GM18867 (cell line): ENCODE results near the gene SERPINB8.
"Not testable (repeated sequence)": the region's sequence is repeated elsewhere in the genome, so short reads cannot be mapped to it uniquely, and the experiment has no call there.

Experiments used
- ATAC-seq: cut with Tn5 transposase; IDR thresholded peaks from one replicate; pipeline ENCODE4 v1.9.1; 2021; ENCODE audit warnings: mild to moderate bottlenecking, moderate library complexity; ENCODE audit not compliant: unreplicated experiment

Gene SERPINB8

DNA sequence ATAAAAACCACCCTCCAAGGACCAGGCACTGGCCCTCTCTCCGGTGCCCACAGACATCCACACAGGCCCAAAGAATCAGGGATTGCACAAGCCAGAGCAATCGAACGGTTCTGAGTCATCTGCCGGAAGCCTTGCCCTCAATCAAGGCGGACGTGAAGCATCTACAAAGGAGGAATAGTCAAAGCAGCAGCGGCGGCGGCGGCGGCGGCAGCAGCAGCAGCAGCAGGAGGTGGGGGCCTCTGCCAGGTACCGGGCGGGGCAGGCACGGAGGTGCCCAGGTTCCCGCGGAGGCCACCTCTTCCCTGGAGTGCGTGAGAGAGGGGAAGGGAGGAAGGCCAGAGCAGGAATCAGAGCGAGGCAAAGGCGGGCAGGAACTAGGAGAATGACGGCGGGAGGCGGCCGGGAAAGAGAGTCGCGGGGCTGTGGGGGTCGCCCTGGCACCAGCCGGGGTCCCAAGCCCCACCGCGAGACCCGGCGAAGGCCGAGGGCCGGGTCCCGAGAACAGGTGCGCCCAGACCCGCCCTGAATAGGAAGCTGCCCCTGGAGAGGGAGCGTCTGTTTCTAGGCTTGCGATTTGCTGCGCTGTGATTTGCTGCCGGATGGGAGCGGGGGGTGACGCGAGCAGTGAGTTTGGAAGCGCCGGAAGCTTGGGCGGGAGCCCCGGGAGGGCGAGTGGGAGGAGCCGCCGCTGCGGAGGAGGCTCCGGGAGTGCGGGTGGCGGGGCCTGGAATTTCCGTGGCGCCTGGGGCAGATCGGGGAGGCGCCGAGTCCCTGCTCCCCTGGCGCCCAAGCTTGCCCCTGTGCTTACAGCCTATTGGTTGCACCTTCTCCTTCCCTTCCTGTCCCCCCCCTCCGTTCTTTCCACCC is at the start of gene SERPINB8:
Gene SERPINB8, plus strand, starts transcription at position 140 of the 867 bp plus-strand sequence. CDS start 8,228 bp downstream, outside the sequence.
- peak; percentile 92 for ATAC-seq

GRCh38 chr18:63922049-63922448 is 47.8 kb upstream of the SERPINB8 start:
- no peak for ATAC-seq

- no peak for ATAC-seq
Measured at GRCh38 chr18:63924551-63924950, 45.3 kb upstream of the SERPINB8 start.

DNA sequence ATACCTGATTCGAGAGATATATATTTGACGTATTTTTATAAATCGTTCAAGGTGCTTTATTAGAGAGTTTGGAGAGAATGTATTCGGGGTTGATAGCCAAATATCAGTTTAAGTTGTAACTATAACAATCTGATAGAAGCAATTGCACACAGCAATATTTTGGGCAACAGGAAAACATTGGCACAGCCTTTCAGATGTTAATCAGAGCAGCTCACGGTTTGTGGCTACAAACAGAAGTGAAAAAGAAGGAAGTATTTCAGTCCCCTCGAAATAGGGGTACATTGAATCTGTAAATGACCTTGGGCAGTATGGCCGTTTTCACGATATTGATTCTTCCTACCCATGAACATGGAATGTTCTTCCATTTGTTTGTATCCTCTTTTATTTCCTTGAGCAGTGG is 41.5 kb upstream of the SERPINB8 start:
- no peak for ATAC-seq

GRCh38 chr18:63929369-63929768 is 40.5 kb upstream of the SERPINB8 start:
- not testable (repeated sequence) for ATAC-seq

- ATAC-seq, result no peak
Measured at GRCh38 chr18:63930773-63931354, 39.0 kb upstream of the SERPINB8 start.

GRCh38 chr18:63936156-63936931 is 33.5 kb upstream of the SERPINB8 start:
- ATAC-seq, result peak; percentile 99

GRCh38 chr18:63936932-63937393 is 32.9 kb upstream of the SERPINB8 start:
- ATAC-seq, result peak; percentile 35

DNA sequence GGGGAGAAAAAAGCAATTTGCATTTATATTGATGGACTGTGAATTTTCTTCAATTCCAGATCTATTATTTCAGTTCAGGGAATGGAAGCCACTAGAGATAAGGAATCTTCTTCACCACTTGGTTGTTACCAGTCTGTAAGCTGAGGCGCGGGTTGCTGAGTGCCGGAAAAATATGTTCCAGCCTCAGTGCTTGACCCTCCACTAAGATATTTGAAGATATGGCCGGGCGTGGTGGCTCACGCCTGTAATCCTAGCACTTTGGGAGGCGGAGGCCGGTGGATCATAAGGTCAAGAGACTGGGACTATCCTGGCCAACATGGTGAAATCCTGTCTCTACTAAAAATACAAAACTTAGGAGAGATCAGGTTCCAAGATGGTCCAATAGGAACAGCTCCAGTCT is 29.9 kb upstream of the SERPINB8 start:
- ATAC-seq, result no peak

GRCh38 chr18:63940543-63941050 is 29.3 kb upstream of the SERPINB8 start:
- not testable (repeated sequence) for ATAC-seq

DNA sequence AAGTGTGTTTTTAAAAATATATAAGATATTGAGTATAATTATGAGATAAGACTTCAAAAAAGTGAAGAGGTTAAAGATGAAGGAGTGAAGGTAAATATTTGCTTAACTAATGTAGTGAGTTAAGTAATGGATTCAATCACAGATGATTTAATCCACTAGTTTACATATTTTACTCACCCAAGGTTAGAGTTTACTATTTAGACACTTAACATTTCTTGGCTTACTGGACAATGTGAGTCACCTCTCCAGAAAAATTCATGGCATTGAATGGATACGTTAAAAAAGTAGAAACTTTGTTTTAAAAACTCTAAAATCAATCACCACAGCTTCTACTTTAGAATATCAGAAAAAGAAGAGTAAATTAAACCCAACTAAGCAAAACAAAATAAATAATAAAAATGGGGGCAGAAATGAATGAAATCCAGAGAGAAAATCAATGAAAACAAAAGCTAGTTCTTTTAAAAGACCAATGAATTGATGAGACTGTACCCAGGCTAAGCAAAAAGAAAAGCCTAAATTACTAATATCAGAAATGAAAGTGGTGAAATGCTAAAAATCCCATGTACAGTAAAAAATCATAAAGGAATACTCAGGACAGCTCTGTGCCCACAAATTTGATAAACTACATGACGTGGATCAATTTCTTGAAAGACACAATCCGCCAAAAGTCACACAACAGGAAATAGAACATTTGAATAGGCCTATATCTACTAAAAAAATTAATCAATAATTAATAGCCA is 22.7 kb upstream of the SERPINB8 start:
- no peak for ATAC-seq

DNA sequence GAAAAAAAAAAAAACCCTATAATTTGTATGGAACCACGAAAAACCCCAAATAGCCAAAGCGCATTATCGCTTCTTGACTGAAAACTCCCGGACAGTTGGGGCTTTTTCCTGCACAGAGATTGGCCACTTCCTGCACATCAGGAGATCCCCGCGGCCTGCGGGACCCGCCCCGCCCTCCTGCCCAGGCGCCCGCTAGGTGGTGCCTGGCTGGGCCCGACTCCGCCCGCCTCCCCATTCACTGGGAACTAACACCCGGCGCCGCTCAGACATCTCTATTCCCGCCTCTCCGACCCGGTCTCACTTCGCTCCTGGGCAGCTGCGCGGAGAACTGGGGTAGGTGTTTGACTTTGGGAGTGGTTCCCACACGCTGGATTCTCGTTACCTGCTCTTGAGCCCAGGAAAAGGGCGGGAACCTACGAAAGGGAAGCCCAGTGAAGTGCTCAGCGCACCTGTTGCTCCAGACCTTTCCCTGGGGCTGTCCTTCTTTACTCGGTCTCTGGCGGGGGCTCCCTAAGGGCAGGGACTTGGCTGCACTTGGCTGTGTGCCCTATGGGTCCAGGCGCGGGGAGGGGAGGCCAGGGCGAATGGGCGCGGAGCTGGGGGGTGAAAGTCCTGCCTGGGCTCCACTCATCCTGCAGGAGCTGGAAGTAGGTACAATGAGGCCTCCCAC is 20.7 kb upstream of the SERPINB8 start, which contains the start of gene HMSD:
Gene HMSD, plus strand, starts transcription at position 234 of the 670 bp plus-strand sequence. CDS start 4,155 bp downstream, outside the sequence.
- ATAC-seq, result peak; percentile 92

GRCh38 chr18:63951302-63951705 is 18.6 kb upstream of the SERPINB8 start:
- ATAC-seq, result peak; percentile 54

- no peak for ATAC-seq
Measured at GRCh38 chr18:63953811-63954210, 16.1 kb upstream of the SERPINB8 start.

DNA sequence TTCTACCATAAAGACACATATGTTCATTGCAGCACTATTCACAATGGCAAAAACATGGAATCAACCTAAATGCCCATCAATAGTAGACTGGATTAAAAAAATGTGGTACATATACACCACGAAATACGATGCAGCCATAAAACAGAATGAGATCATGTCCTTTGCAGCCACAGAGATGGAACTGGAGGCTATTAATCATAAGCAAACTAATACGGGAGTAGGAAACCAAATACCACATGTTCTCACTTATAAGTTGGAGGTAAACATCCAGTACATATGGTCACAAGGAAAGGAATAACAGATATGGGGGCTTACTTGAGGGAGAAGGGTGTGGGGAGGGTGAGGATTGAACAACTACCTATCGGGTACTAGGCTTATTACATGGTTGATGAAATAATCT is 13.1 kb upstream of the SERPINB8 start:
- no peak for ATAC-seq

DNA sequence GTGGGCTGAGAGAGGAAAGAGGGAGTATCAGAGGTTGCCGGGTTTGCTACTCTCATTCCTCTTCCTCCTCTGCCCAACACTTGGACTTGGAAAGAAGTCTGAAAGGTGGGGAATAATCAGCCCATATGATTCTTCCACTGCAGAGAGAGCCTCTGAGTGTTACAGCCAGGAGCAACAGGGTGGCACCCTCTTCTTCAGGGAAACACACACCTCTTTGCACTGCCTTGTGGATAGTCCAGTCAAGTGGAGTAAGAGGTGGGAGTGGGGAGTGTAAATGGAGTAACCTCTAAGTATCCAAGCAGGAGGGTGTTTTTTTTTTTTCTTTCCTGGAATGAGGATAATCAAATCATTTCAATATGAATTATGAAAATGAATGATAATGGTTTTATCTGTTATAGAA is 9.0 kb upstream of the SERPINB8 start:
- ATAC-seq, result no peak

- no peak for ATAC-seq
Measured at GRCh38 chr18:63961435-63961980, 8.4 kb upstream of the SERPINB8 start.

DNA sequence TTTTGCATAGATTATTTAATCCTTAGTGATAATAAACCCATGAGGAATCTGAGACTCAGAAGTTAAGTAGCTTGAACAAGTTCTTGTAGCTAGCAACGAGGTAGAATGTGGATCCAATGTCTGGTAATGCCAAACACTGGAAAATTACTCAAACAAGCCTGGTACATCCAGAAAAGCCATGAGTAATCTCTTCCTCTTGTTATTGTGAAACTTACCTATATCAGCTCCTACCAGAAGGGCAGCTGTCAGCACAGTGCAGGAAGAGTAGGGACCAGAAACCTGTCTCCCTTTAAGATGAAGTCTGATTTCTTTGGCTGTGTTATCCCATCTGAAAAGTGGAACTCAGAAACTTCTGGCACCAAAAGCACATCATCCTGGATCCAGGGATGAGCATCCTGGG is 7.7 kb upstream of the SERPINB8 start:
- no peak for ATAC-seq

GRCh38 chr18:63963615-63964256 is 6.1 kb upstream of the SERPINB8 start:
- ATAC-seq, result peak; percentile 83
